Astrocyte (in vitro differentiated cells and primary cell): ENCODE measurements around the gene ESPL1. TPM values are rescaled to one million over a fixed set of nuclear protein-coding genes. Genes with fewer than 3 reads are reported as not detected.

Source experiments
- DNase-seq: peaks from one replicate; pipeline ENCODE4 v3.0.0-alpha.2; 2010; ENCODE audit warnings: low read depth
- FAIRE-seq: peaks from 2 replicates; lab custom pipeline; 2011; peaks lifted over from hg19 to GRCh38; lab: Jason Lieb, UNC
- H2AFZ ChIP-seq: 2 replicates; pipeline ENCODE4 v1.6.0; 2012; ENCODE audit warnings: low read depth, low read length, inconsistent platforms
- H3K27ac ChIP-seq: 2 replicates; pipeline ENCODE4 v1.5.1; 2011; ENCODE audit warnings: low read depth, low read length, inconsistent platforms
- H3K27me3 ChIP-seq: 2 replicates; pipeline ENCODE4 v1.6.0; 2011; ENCODE audit warnings: low read length, inconsistent platforms; ENCODE audit not compliant: insufficient read depth
- H3K36me3 ChIP-seq: 2 replicates; pipeline ENCODE4 v1.5.1; 2011; ENCODE audit warnings: low read length, inconsistent platforms; ENCODE audit not compliant: insufficient read depth
- H3K4me1 ChIP-seq: 2 replicates; pipeline ENCODE4 v1.5.1; 2011; ENCODE audit warnings: low read length, inconsistent platforms; ENCODE audit not compliant: insufficient read depth
- H3K4me2 ChIP-seq: 2 replicates; pipeline ENCODE4 v1.6.0; 2012; ENCODE audit warnings: low read length, inconsistent platforms
- H3K4me3 ChIP-seq: 2 replicates; pipeline ENCODE4 v1.5.1; 2011; ENCODE audit warnings: low read depth, mild to moderate bottlenecking, low read length, inconsistent platforms; ENCODE audit not compliant: insufficient read depth
- H3K79me2 ChIP-seq: 2 replicates; pipeline ENCODE4 v1.6.0; 2012; ENCODE audit warnings: mild to moderate bottlenecking, low read length, inconsistent platforms; ENCODE audit not compliant: insufficient read depth
- H3K9ac ChIP-seq: 2 replicates; pipeline ENCODE4 v1.6.0; 2012; ENCODE audit warnings: mild to moderate bottlenecking, low read length, inconsistent platforms
- H3K9me3 ChIP-seq: 2 replicates; pipeline ENCODE4 v1.5.1; 2012; ENCODE audit warnings: low read depth, mild to moderate bottlenecking, low read length, inconsistent platforms; ENCODE audit not compliant: insufficient read depth
- H4K20me1 ChIP-seq: 2 replicates; pipeline ENCODE4 v1.6.0; 2012; ENCODE audit warnings: low read length, inconsistent platforms; ENCODE audit not compliant: insufficient read depth
- H3K27ac Mint-ChIP-seq: one replicate; pipeline ENCODE4 v1.8.0; 2021; ENCODE audit warnings: mild to moderate bottlenecking, mixed read lengths; ENCODE audit not compliant: unreplicated experiment
- H3K27me3 Mint-ChIP-seq: one replicate; pipeline ENCODE4 v1.8.0; 2021; ENCODE audit warnings: low read depth, mixed read lengths; ENCODE audit not compliant: unreplicated experiment
- H3K36me3 Mint-ChIP-seq: one replicate; pipeline ENCODE4 v1.8.0; 2021; ENCODE audit warnings: low read depth, mixed read lengths; ENCODE audit not compliant: unreplicated experiment
- H3K4me1 Mint-ChIP-seq: one replicate; pipeline ENCODE4 v1.8.0; 2021; ENCODE audit warnings: low read depth, mixed read lengths; ENCODE audit not compliant: unreplicated experiment
- H3K4me3 Mint-ChIP-seq: one replicate; pipeline ENCODE4 v1.8.0; 2021; ENCODE audit warnings: mild to moderate bottlenecking, moderate library complexity, mixed read lengths; ENCODE audit not compliant: unreplicated experiment
- H3K9me3 Mint-ChIP-seq: one replicate; pipeline ENCODE4 v1.8.0; 2021; ENCODE audit warnings: mild to moderate bottlenecking, mixed read lengths; ENCODE audit not compliant: unreplicated experiment
- EZH2 ChIP-seq: IDR thresholded peaks from 2 replicates; pipeline ENCODE4 v1.6.1; 2012; ENCODE audit warnings: mild to moderate bottlenecking, low read length, inconsistent platforms; ENCODE audit not compliant: insufficient read depth
- total RNA-seq: library from RNA; stranded (reverse); gene quantifications from 2 replicates; pipeline ENCODE4 v1.2.1, GENCODE V29; 2021
- TF ChIP-seq, protein P1 (sequence below): IDR thresholded peaks from 2 replicates; pipeline ENCODE4 v1.5.1; 2011; ENCODE audit warnings: low read depth, mild to moderate bottlenecking, inconsistent platforms, low read length, moderate library complexity; ENCODE audit not compliant: insufficient read depth

The ESPL1 gene
- total RNA-seq, 1 donor from 2014 or later = 2.0 TPM

DNA sequence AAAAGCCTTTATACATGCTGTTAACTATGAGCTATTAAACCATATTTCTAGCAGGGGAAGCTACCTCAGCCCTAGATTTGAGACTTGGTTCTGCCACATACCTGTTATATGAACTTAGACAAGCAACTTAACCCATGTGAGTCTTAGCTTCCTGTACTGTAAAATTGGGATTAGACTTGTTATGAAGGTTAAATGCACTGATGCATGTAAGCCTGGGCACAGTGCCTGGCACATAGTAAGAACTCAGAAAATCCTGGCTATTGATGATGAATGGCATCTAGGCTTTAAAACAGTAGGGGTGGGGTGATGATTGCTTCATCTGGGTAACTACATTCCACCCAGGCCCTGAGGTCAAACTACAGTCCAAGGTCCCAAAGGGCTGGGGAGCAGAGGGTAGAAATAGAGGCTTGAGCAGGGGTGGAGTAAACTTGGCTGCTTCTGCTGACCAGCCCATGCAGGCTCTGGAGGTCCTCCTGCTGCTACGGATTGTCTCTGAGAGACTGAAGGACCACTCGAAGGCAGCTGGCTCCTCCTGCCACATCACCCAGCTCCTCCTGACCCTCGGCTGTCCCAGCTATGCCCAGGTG, 11.3 kb downstream of the ESPL1 start:
- Histone ChIP-seq H3K4me2 (no peak overlapping the region), H3K4me3 (no peak overlapping the region), H3K4me1 (no peaks in the 10 kb centered on the region), H3K36me3 (peaks cover 18% of the 10 kb centered on the region), H3K79me2 (no peaks in the 10 kb centered on the region), H3K27ac (no peak overlapping the region), H2AFZ (no peak overlapping the region), H4K20me1 (no peaks in the 10 kb centered on the region), H3K9me3 (no peaks in the 10 kb centered on the region), H3K27me3 (no peaks in the 10 kb centered on the region), H3K9ac (no peak overlapping the region)
- Mint-ChIP-seq H3K9me3 (peaks cover 2% of the 10 kb centered on the region), H3K4me3 (no peak overlapping the region), H3K27ac (no peak overlapping the region), H3K4me1 (no peaks in the 10 kb centered on the region), H3K36me3 (no peaks in the 10 kb centered on the region), H3K27me3 (peaks cover 7% of the 10 kb centered on the region)
- no peak for TF ChIP-seq EZH2
- TF ChIP-seq, protein P1, sequence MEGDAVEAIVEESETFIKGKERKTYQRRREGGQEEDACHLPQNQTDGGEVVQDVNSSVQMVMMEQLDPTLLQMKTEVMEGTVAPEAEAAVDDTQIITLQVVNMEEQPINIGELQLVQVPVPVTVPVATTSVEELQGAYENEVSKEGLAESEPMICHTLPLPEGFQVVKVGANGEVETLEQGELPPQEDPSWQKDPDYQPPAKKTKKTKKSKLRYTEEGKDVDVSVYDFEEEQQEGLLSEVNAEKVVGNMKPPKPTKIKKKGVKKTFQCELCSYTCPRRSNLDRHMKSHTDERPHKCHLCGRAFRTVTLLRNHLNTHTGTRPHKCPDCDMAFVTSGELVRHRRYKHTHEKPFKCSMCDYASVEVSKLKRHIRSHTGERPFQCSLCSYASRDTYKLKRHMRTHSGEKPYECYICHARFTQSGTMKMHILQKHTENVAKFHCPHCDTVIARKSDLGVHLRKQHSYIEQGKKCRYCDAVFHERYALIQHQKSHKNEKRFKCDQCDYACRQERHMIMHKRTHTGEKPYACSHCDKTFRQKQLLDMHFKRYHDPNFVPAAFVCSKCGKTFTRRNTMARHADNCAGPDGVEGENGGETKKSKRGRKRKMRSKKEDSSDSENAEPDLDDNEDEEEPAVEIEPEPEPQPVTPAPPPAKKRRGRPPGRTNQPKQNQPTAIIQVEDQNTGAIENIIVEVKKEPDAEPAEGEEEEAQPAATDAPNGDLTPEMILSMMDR = no peak
- FAIRE-seq (no peak), DNase-seq (no peak)

DNA sequence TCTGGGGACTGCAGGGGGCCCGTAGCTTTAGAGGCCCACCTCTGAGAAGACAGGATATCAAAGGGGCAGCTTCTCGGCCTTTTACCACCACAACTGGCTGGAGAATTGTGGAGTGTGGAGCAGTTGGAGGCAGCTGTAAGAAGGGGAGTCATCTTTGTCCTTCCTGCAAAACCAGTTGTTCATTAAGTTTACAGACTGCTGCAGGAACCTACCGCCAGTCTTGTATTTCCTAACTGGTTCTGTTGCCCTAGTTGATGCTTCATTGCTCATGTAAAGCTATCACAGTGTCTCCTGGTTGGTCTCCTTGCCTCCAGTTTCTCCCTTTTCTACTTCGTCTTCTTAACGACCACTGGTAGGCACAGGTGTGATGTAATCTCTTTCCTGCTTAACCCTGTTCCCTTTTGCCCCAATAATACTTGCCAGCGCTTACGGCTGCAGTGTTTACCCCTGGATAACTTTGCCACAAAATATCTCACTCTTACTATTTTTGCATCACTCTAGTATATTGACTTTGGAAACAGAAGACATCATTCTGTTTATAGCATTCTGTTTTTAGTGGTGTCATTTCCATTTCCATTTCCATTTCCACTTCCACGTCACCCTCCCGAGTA, 11.9 kb downstream of the ESPL1 start:
- Histone ChIP-seq H3K9ac (no peak overlapping the region), H3K27ac (no peak overlapping the region), H3K4me2 (no peak overlapping the region), H2AFZ (no peak overlapping the region), H3K36me3 (peaks cover 18% of the 10 kb centered on the region), H3K4me1 (no peaks in the 10 kb centered on the region), H3K9me3 (no peaks in the 10 kb centered on the region), H3K4me3 (no peak overlapping the region), H3K27me3 (no peaks in the 10 kb centered on the region), H4K20me1 (no peaks in the 10 kb centered on the region), H3K79me2 (no peaks in the 10 kb centered on the region)
- H3K36me3 Mint-ChIP-seq = no peaks in the 10 kb centered on the region
- peaks cover 2% of the 10 kb centered on the region for H3K9me3 Mint-ChIP-seq
- H3K27me3 Mint-ChIP-seq = peaks cover 7% of the 10 kb centered on the region
- H3K4me1 Mint-ChIP-seq = no peaks in the 10 kb centered on the region
- no peak overlapping the region for H3K4me3 Mint-ChIP-seq
- no peak for DNase-seq
- H3K27ac Mint-ChIP-seq = no peak overlapping the region
- TF ChIP-seq EZH2 = no peak
- TF ChIP-seq, protein P1 = no peak
- no peak for FAIRE-seq

DNA sequence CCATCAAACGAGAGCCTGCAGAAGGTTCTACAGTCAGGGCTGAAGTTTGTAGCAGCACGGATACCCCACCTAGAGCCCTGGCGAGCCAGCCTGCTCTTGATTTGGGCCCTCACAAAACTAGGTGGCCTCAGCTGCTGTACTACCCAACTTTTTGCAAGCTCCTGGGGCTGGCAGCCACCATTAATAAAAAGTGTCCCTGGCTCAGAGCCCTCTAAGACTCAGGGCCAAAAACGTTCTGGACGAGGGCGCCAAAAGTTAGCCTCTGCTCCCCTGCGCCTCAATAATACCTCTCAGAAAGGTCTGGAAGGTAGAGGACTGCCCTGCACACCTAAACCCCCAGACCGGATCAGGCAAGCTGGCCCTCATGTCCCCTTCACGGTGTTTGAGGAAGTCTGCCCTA, 18.3 kb downstream of the ESPL1 start:
- Histone ChIP-seq H3K36me3 (peaks cover 11% of the 10 kb centered on the region), H3K9ac (no peak overlapping the region), H3K27ac (no peak overlapping the region), H4K20me1 (no peaks in the 10 kb centered on the region), H3K4me1 (peaks cover 24% of the 10 kb centered on the region), H3K27me3 (no peaks in the 10 kb centered on the region), H2AFZ (no peak overlapping the region), H3K4me3 (no peak overlapping the region), H3K79me2 (no peaks in the 10 kb centered on the region), H3K4me2 (no peak overlapping the region), H3K9me3 (no peaks in the 10 kb centered on the region)
- Mint-ChIP-seq H3K9me3 (peaks cover 2% of the 10 kb centered on the region), H3K27ac (no peak overlapping the region), H3K4me3 (no peak overlapping the region), H3K27me3 (peaks cover 7% of the 10 kb centered on the region), H3K4me1 (no peaks in the 10 kb centered on the region), H3K36me3 (no peaks in the 10 kb centered on the region)
- DNase-seq = no peak
- TF ChIP-seq EZH2 = no peak
- TF ChIP-seq, protein P1 = no peak
- FAIRE-seq = no peak
